Muscle layer of colon (tissue), 2 donors: Measurements from ENCODE around the gene ID3.

Experiments
- H3K27ac ChIP-seq: one replicate; pipeline ENCODE4 v1.7.0; 2013; ENCODE audit warnings: low read depth, mild to moderate bottlenecking, low read length, moderate library complexity
- H3K27me3 ChIP-seq, 2 donors: one replicate each; pipeline ENCODE4 v1.7.0; 2013; ENCODE audit warnings: low read length in 2 of 2, mild to moderate bottlenecking in 2 of 2; ENCODE audit not compliant: insufficient read depth in 2 of 2, control insufficient read depth in 1 of 2
- H3K36me3 ChIP-seq: one replicate; pipeline ENCODE4 v1.7.0; 2013; ENCODE audit warnings: mild to moderate bottlenecking, low read length; ENCODE audit not compliant: insufficient read depth
- H3K4me1 ChIP-seq: one replicate; pipeline ENCODE4 v1.7.0; 2013; ENCODE audit warnings: mild to moderate bottlenecking, low read length; ENCODE audit not compliant: insufficient read depth
- H3K4me3 ChIP-seq, 2 donors: one replicate each; pipeline ENCODE4 v1.7.0; 2013; ENCODE audit warnings: low read length in 2 of 2, low read depth in 1 of 2, mild to moderate bottlenecking in 1 of 2, moderate library complexity in 1 of 2
- H3K9ac ChIP-seq: one replicate; pipeline ENCODE4 v1.7.0; 2013; ENCODE audit warnings: low read length
- H3K9me3 ChIP-seq: one replicate; pipeline ENCODE4 v1.7.0; 2013; ENCODE audit warnings: mild to moderate bottlenecking, low read length
- donor health status: abdominal sarcoma.
- donor health status: Adenocarcinoma of cecum.

The ID3 gene, protein sequence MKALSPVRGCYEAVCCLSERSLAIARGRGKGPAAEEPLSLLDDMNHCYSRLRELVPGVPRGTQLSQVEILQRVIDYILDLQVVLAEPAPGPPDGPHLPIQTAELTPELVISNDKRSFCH

GRCh38 chr1:23559136-23559984 is at the start of gene ID3:
ID3 (minus strand) TSS chr1:23559501; CDS start chr1:23559426, 75 bp downstream.
- peaks cover 74% of the 10 kb centered on the region for H3K4me1 ChIP-seq
- peak within 1 kb of the TSS; percentile 82 for H3K27ac ChIP-seq
- peak within 1 kb of the TSS; percentile 93 for H3K9ac ChIP-seq
- H3K4me3 ChIP-seq, result peak within 1 kb of the TSS; percentile 94
- no peaks in the 10 kb centered on the region for H3K9me3 ChIP-seq
- no peaks in the 10 kb centered on the region for H3K27me3 ChIP-seq
- H3K36me3 ChIP-seq, result peaks cover 12% of the 10 kb centered on the region

- Histone ChIP-seq H3K36me3 (no peaks in the 10 kb centered on the region), H3K9ac (no peak overlapping the region), H3K4me3 (no peak overlapping the region), H3K9me3 (no peaks in the 10 kb centered on the region), H3K27ac (no peak overlapping the region), H3K4me1 (no peaks in the 10 kb centered on the region), H3K27me3 (no peaks in the 10 kb centered on the region)
Measured at GRCh38 chr1:23607944-23608343, 48.6 kb upstream of the ID3 start.

- H3K27me3 ChIP-seq, result no peaks in the 10 kb centered on the region
- no peak overlapping the region for H3K4me3 ChIP-seq
- no peak overlapping the region for H3K9ac ChIP-seq
- no peaks in the 10 kb centered on the region for H3K36me3 ChIP-seq
- H3K9me3 ChIP-seq, result no peaks in the 10 kb centered on the region
- no peaks in the 10 kb centered on the region for H3K4me1 ChIP-seq
- no peak overlapping the region for H3K27ac ChIP-seq
Measured at GRCh38 chr1:23601968-23602876, 42.9 kb upstream of the ID3 start.

GRCh38 chr1:23601135-23601967 is 42.0 kb upstream of the ID3 start:
- no peak overlapping the region for H3K27ac ChIP-seq

GRCh38 chr1:23600283-23600682 is 41.0 kb upstream of the ID3 start:
- no peaks in the 10 kb centered on the region for H3K9me3 ChIP-seq
- no peak overlapping the region for H3K4me3 ChIP-seq
- no peak overlapping the region for H3K9ac ChIP-seq
- H3K4me1 ChIP-seq, result no peaks in the 10 kb centered on the region
- H3K27ac ChIP-seq, result no peak overlapping the region
- no peaks in the 10 kb centered on the region for H3K27me3 ChIP-seq
- H3K36me3 ChIP-seq, result no peaks in the 10 kb centered on the region

More at GRCh38 chr1:23601135-23601967, 42.0 kb upstream of the ID3 start:
- Histone ChIP-seq H3K9me3 (no peaks in the 10 kb centered on the region), H3K9ac (no peak overlapping the region), H3K4me1 (no peaks in the 10 kb centered on the region), H3K36me3 (no peaks in the 10 kb centered on the region), H3K4me3 (no peak overlapping the region), H3K27me3 (no peaks in the 10 kb centered on the region)

GRCh38 chr1:23599125-23599524 is 39.8 kb upstream of the ID3 start:
- H3K36me3 ChIP-seq, result no peaks in the 10 kb centered on the region
- no peak overlapping the region for H3K27ac ChIP-seq
- no peaks in the 10 kb centered on the region for H3K9me3 ChIP-seq
- H3K4me3 ChIP-seq, result no peak overlapping the region
- H3K27me3 ChIP-seq, result no peaks in the 10 kb centered on the region
- no peaks in the 10 kb centered on the region for H3K4me1 ChIP-seq
- H3K9ac ChIP-seq, result no peak overlapping the region

GRCh38 chr1:23598424-23598823 is 39.1 kb upstream of the ID3 start:
- no peaks in the 10 kb centered on the region for H3K9me3 ChIP-seq
- H3K36me3 ChIP-seq, result no peaks in the 10 kb centered on the region
- H3K4me3 ChIP-seq, result no peak overlapping the region
- H3K27ac ChIP-seq, result no peak overlapping the region
- H3K9ac ChIP-seq, result no peak overlapping the region
- no peaks in the 10 kb centered on the region for H3K4me1 ChIP-seq
- no peaks in the 10 kb centered on the region for H3K27me3 ChIP-seq

GRCh38 chr1:23597635-23598388 is 38.5 kb upstream of the ID3 start:
- Histone ChIP-seq H3K4me1 (no peaks in the 10 kb centered on the region), H3K27me3 (no peaks in the 10 kb centered on the region), H3K9me3 (no peaks in the 10 kb centered on the region), H3K36me3 (no peaks in the 10 kb centered on the region), H3K4me3 (no peak overlapping the region), H3K9ac (no peak overlapping the region), H3K27ac (no peak overlapping the region)

DNA sequence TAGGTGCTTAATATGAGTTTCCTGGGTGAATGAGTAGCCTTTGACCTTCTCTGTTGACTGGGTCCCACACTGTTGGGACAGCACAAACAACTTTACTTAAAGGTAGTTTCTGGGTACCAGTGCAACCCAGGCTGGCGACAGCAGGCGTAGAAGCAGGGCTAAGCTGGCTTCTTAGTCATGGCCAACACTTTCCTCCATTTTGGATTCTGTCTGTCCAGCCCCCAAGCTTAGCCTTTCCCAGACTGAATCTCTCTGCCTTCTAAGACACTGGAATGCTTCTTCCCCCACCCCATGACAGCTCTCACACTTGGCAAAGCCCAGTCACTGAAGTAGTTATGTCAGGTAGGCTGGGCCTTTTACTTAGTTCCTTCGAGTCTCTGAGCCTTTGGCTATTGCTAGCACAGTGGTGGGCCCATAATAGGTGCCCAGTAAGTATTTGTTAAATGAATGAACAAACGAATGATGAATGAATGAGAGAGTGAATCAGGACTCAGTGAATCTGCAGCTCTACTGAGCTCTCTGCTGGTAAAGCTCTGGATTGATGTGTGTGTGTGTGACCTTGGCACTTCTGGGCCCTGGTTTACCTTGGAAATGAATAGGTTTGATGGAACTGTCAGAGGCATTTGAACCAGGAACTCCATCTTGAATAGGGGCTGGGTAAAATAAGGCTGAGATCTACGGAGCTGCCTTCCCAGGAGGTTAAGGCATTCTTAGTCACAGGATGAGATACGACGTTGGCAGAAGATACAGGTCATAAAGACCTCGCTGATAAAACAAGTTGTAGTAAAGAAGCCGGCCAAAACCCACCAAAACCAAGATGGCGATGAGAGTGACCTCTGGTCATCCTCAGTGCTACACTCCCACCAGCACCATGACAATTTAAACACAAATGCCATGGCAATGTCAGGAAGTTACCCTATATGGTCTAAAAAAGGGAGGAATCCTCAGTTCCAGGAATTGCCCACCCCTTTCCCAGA is 37.4 kb upstream of the ID3 start:
- Histone ChIP-seq H3K4me1 (no peaks in the 10 kb centered on the region), H3K27ac (no peak overlapping the region), H3K27me3 (no peaks in the 10 kb centered on the region), H3K9me3 (no peaks in the 10 kb centered on the region), H3K9ac (no peak overlapping the region), H3K4me3 (no peak overlapping the region), H3K36me3 (no peaks in the 10 kb centered on the region)
